SW480 (cell line): ENCODE results near the gene ARR3.
"Not testable (repeated sequence)": the region's sequence is repeated elsewhere in the genome, so short reads cannot be mapped to it uniquely, and the experiment has no call there.

ENCODE experiments used
- DNase-seq: peaks from one replicate; pipeline ENCODE4 v3.0.0-alpha.2; 2016; ENCODE audit warnings: low spot score

ARR3 gene

GRCh38 chrX:70280573-70280972, 12.4 kb downstream of the ARR3 start:
- no peak for DNase-seq

- DNase-seq = no peak
Observed at GRCh38 chrX:70281951-70282350, 13.8 kb downstream of the ARR3 start, which contains the start of gene RAB41. TSS of gene RAB41 (plus strand) at chrX:70282172. CDS start at chrX:70282218, 46 bp downstream.

GRCh38 chrX:70289168-70289792, 21.1 kb downstream of the ARR3 start:
- no peak for DNase-seq

- DNase-seq = peak; percentile 81
Observed at GRCh38 chrX:70289793-70290770, 21.9 kb downstream of the ARR3 start, which contains the start of the genes KIF4A and PDZD11. TSS of gene KIF4A (plus strand) at chrX:70290104. CDS start at chrX:70290459, 355 bp downstream. TSS of gene PDZD11 (minus strand) at chrX:70289927. CDS start at chrX:70289341, 586 bp downstream.

- no peak for DNase-seq
Observed at GRCh38 chrX:70292788-70293187, 24.7 kb downstream of the ARR3 start.

- DNase-seq = no peak
Observed at GRCh38 chrX:70293621-70294020, 25.5 kb downstream of the ARR3 start.

GRCh38 chrX:70301716-70302115, 33.6 kb downstream of the ARR3 start:
- DNase-seq = no peak

- no peak for DNase-seq
Observed at GRCh38 chrX:70313503-70313902, 45.4 kb downstream of the ARR3 start.

GRCh38 chrX:70322784-70323183, 54.6 kb downstream of the ARR3 start:
- no peak for DNase-seq

- DNase-seq = not testable (repeated sequence)
Observed at GRCh38 chrX:70323628-70324027, 55.5 kb downstream of the ARR3 start.

GRCh38 chrX:70324326-70324725, 56.2 kb downstream of the ARR3 start:
- DNase-seq = no peak

- DNase-seq = no peak
Observed at GRCh38 chrX:70331161-70331560, 63.0 kb downstream of the ARR3 start.
